Liver (tissue), 9 donors: Measurements from ENCODE around the gene AMIGO2. TPM values are rescaled to one million over a fixed set of nuclear protein-coding genes. Genes with fewer than 3 reads are reported as not detected.

Experiments
- DNase-seq: peaks from one replicate; pipeline ENCODE4 v3.0.0-alpha.2; 2017; ENCODE audit warnings: low spot score
- H3K27ac ChIP-seq, 2 donors: one replicate each; pipeline ENCODE4 v1.7.0; 2013; ENCODE audit warnings: inconsistent platforms in 2 of 2, low read length in 2 of 2, control low read depth in 1 of 2, low read depth in 1 of 2, mild to moderate bottlenecking in 1 of 2
- H3K27me3 ChIP-seq, 4 donors: one replicate each; pipeline versions ENCODE4 v1.6.1 to v1.7.0; 2013; ENCODE audit warnings: low read length in 3 of 4, inconsistent platforms in 1 of 4, mild to moderate bottlenecking in 1 of 4, moderate library complexity in 1 of 4; ENCODE audit not compliant: control insufficient read depth in 4 of 4, insufficient read depth in 4 of 4
- H3K36me3 ChIP-seq, 4 donors: one replicate each; pipeline versions ENCODE4 v1.6.1 to v1.7.0; 2013; ENCODE audit warnings: low read length in 3 of 4, mild to moderate bottlenecking in 3 of 4, low read depth in 1 of 4, moderate library complexity in 1 of 4; ENCODE audit not compliant: control insufficient read depth in 4 of 4, insufficient read depth in 3 of 4
- H3K4me1 ChIP-seq, 4 donors: one replicate each; pipeline versions ENCODE4 v1.6.1 to v1.7.0; 2013; ENCODE audit warnings: low read length in 3 of 4, mild to moderate bottlenecking in 3 of 4, moderate library complexity in 1 of 4; ENCODE audit not compliant: control insufficient read depth in 4 of 4, insufficient read depth in 4 of 4
- H3K4me3 ChIP-seq, 3 donors: one replicate each; pipeline versions ENCODE4 v1.6.1 to v1.7.0; 2013; ENCODE audit warnings: low read length in 3 of 3, control low read depth in 1 of 3, low read depth in 1 of 3, mild to moderate bottlenecking in 1 of 3
- H3K9ac ChIP-seq, 2 donors: one replicate each; pipeline ENCODE4 v1.7.0; 2013; ENCODE audit warnings: low read length in 2 of 2, mild to moderate bottlenecking in 2 of 2, moderate library complexity in 2 of 2, control low read depth in 1 of 2, low read depth in 1 of 2
- H3K9me3 ChIP-seq, 4 donors: one replicate each; pipeline versions ENCODE4 v1.6.1 to v1.7.0; 2013; ENCODE audit warnings: low read length in 3 of 4; ENCODE audit not compliant: control insufficient read depth in 4 of 4
- ATF3 ChIP-seq: IDR thresholded peaks from 2 replicates; pipeline ENCODE4 v1.6.1; 2016; ENCODE audit warnings: antibody characterized with exemption
- CTCF ChIP-seq: fragments of 150-350 bp; IDR thresholded peaks from 2 replicates; pipeline ENCODE4 v1.5.1; 2017; ENCODE audit warnings: improper control_type of control experiment, low read depth, low read length; ENCODE audit not compliant: missing input control
- EGR1 ChIP-seq, 2 donors: IDR thresholded peaks; 2 replicates each; pipeline ENCODE4 v1.6.1; 2016 to 2018; ENCODE audit warnings: antibody characterized with exemption in 2 of 2, low read depth in 2 of 2
- FOXA1 ChIP-seq: IDR thresholded peaks from 2 replicates; pipeline ENCODE4 v1.6.1; 2016; ENCODE audit warnings: antibody characterized with exemption
- FOXA2 ChIP-seq: IDR thresholded peaks from 2 replicates; pipeline ENCODE4 v1.6.1; 2016; ENCODE audit warnings: antibody characterized with exemption
- GABPA ChIP-seq, 2 donors: IDR thresholded peaks in 1 of 2; conservative IDR thresholded peaks in 1 of 2; 2 replicates each; pipeline ENCODE4 v1.6.1; 2016; ENCODE audit warnings: antibody characterized with exemption in 2 of 2, mild to moderate bottlenecking in 1 of 2, moderate library complexity in 1 of 2
- HNF4A ChIP-seq, 2 donors: conservative IDR thresholded peaks; 2 replicates each; pipeline ENCODE4 v1.6.1; 2016; ENCODE audit warnings: antibody characterized with exemption in 2 of 2, mild to moderate bottlenecking in 2 of 2
- HNF4G ChIP-seq: IDR thresholded peaks from 2 replicates; pipeline ENCODE4 v1.6.1; 2016; ENCODE audit warnings: antibody characterized with exemption
- MAX ChIP-seq: IDR thresholded peaks from 2 replicates; pipeline ENCODE4 v1.6.1; 2016; ENCODE audit warnings: antibody characterized with exemption
- NR2F2 ChIP-seq: IDR thresholded peaks from 2 replicates; pipeline ENCODE4 v1.6.1; 2016; ENCODE audit warnings: antibody characterized with exemption
- RAD21 ChIP-seq, 2 donors: IDR thresholded peaks; 2 replicates each; pipeline ENCODE4 v1.6.1; 2016; ENCODE audit warnings: antibody characterized with exemption in 2 of 2, mild to moderate bottlenecking in 2 of 2
- REST ChIP-seq: IDR thresholded peaks from 2 replicates; pipeline ENCODE4 v1.6.1; 2016; ENCODE audit warnings: antibody characterized with exemption, mild to moderate bottlenecking
- SP1 ChIP-seq: IDR thresholded peaks from 2 replicates; pipeline ENCODE4 v1.6.1; 2018; ENCODE audit warnings: antibody characterized with exemption, mild to moderate bottlenecking
- TAF1 ChIP-seq: conservative IDR thresholded peaks from 2 replicates; pipeline ENCODE4 v1.6.1; 2016; ENCODE audit warnings: antibody characterized with exemption, mild to moderate bottlenecking
- YY1 ChIP-seq: IDR thresholded peaks from 2 replicates; pipeline ENCODE4 v1.6.1; 2016; ENCODE audit warnings: antibody characterized with exemption, mild to moderate bottlenecking
- ZBTB33 ChIP-seq: IDR thresholded peaks from 2 replicates; pipeline ENCODE4 v1.6.1; 2016; ENCODE audit warnings: antibody characterized with exemption
- WGBS: extraction: QIAGEN DNeasy Blood & Tissue Kit; methylation state at CpG from one replicate; pipeline ENCODE4 v1.1.7; 2013; 5-methylcytosine and 5-hydroxymethylcytosine counted together
- polyA plus RNA-seq, 2 donors: library from polyadenylated mRNA; stranded (reverse) in 1 of 2; unstranded in 1 of 2; fragments of 200-250 nt in 1 of 2; fragments of >200 nt in 1 of 2; fragmentation: Nextera tagmentation in 1 of 2; extraction: Ambion mirVana in 1 of 2; gene quantifications; one replicate each; pipeline versions ENCODE4 v1.2.1 to v1.2.3, GENCODE V29; 2013 to 2015
- total RNA-seq, 2 donors: library from RNA; depleted of rRNA; stranded (reverse); fragments of >200 nt; gene quantifications; one replicate each; pipeline ENCODE4 v1.2.3, GENCODE V29; 2014
- donor health status: healthy.
- donor health status: healthy.
- donor health status: healthy.
- donor health status: healthy.
- donor health status: healthy.

Gene AMIGO2
- total and polyA plus RNA-seq, 4 donors, result 1.2 to 3.5 (median 2.3) TPM

- H3K27me3 ChIP-seq, result no peaks in the 10 kb centered on the region
- no peaks in the 10 kb centered on the region for H3K36me3 ChIP-seq
- no peak overlapping the region for H3K4me3 ChIP-seq
- no peak for TF ChIP-seq NR2F2
- TF ChIP-seq RAD21 (IDR thresholded peaks at IDR 0.05), result no peak
- no peak for TF ChIP-seq FOXA1
- TF ChIP-seq ATF3, result no peak
- no peak for TF ChIP-seq HNF4G
- no peak for TF ChIP-seq CTCF
- TF ChIP-seq ZBTB33, result no peak
- TF ChIP-seq MAX, result no peak
- TF ChIP-seq SP1, result no peak
- WGBS, result 97% methylated on average over 5 of the region's 5 CpGs
- H3K27ac ChIP-seq, result no peak overlapping the region
- H3K9me3 ChIP-seq, result no peaks in the 10 kb centered on the region
- H3K9ac ChIP-seq, result no peak overlapping the region
- no peaks in the 10 kb centered on the region for H3K4me1 ChIP-seq
- no peak for DNase-seq
These were observed 41.4 kb upstream of the AMIGO2 start for GRCh38 chr12:47121146-47121545.

- 93% methylated on average over 3 of the region's 3 CpGs for WGBS
- H3K36me3 ChIP-seq, result no peaks in the 10 kb centered on the region
- TF ChIP-seq CTCF, result no peak
- TF ChIP-seq SP1, result no peak
- no peak for TF ChIP-seq EGR1 (IDR thresholded peaks at IDR 0.05; ENCODE audit: low read depth in 2 of 2)
- TF ChIP-seq ATF3, result no peak
- TF ChIP-seq HNF4A (conservative IDR thresholded peaks at IDR 0.05), result no peak
- no peak for TF ChIP-seq ZBTB33
- TF ChIP-seq MAX, result no peak
- TF ChIP-seq FOXA2, result no peak
- no peak for TF ChIP-seq HNF4G
- TF ChIP-seq FOXA1, result no peak
- TF ChIP-seq TAF1, result no peak
- TF ChIP-seq YY1, result no peak
- TF ChIP-seq REST, result no peak
- TF ChIP-seq NR2F2, result no peak
- TF ChIP-seq GABPA (IDR thresholded peaks at IDR 0.05 in 1 of 2, conservative IDR thresholded peaks at IDR 0.05 in 1 of 2), result no peak
- H3K4me3 ChIP-seq, result no peak overlapping the region
- no peaks in the 10 kb centered on the region for H3K27me3 ChIP-seq
- no peak overlapping the region for H3K27ac ChIP-seq
- no peaks in the 10 kb centered on the region for H3K4me1 ChIP-seq
- no peaks in the 10 kb centered on the region for H3K9me3 ChIP-seq
- no peak overlapping the region for H3K9ac ChIP-seq
- no peak for DNase-seq
These were observed 41.0 kb upstream of the AMIGO2 start for GRCh38 chr12:47120736-47121135.
